ENCODE measurements around the gene RPP14.

- TF ChIP-seq BRCA1 (IDR thresholded peaks at IDR 0.05; ENCODE audit: low read depth, low read length) (no peak), CTCF (IDR thresholded peaks at IDR 0.05 in 2 of 3, conservative IDR thresholded peaks at IDR 0.05 in 1 of 3; ENCODE audit: control insufficient read depth in 2 of 3, extremely low read depth in 1 of 3, insufficient read depth in 1 of 3, low read depth in 3 of 3, low read length in 3 of 3) (no peak), JUNB (IDR thresholded peaks at IDR 0.05) (no peak), ZNF687 (IDR thresholded peaks at IDR 0.05) (no peak), SIN3A (IDR thresholded peaks at IDR 0.05; ENCODE audit: low read depth, low read length) (no peak), NR2F1 (conservative IDR thresholded peaks at IDR 0.05) (no peak), PAX5 (IDR thresholded peaks at IDR 0.05; ENCODE audit: borderline replicate concordance, low read depth, low read length) (no peak), POLR2A (IDR thresholded peaks at IDR 0.05; ENCODE audit: low read depth, low read length) (no peak), RBBP5 (conservative IDR thresholded peaks at IDR 0.05) (no peak)
Measured at GRCh38 chr3:58317811-58318210, 11.8 kb downstream of the RPP14 start.

All from GM12878 (cell line).